SK-N-SH treated with all-trans-retinoic acid at 6 μM for 48 hours (cell line): Measurements from ENCODE around the gene HPGD.
"Not testable (repeated sequence)": the region's sequence is repeated elsewhere in the genome, so short reads cannot be mapped to it uniquely, and the experiment has no call there.

Experiments used
- ATAC-seq: fragments of 200-7000 bp; cut with Tn5 transposase; 3 replicates; pipeline ENCODE4 v1.9.1; 2020; ENCODE audit warnings: mild to moderate bottlenecking, moderate library complexity
- ARNTL ChIP-seq: fragments of 450-650 bp; formaldehyde crosslinking; IDR thresholded peaks from 2 replicates; pipeline ENCODE4 v1.5.0; 2020; ENCODE audit warnings: low read depth, mild to moderate bottlenecking, moderate library complexity, borderline replicate concordance
- BACH2 ChIP-seq: fragments of 250-450 bp; sonication (Bioruptor Pico); IDR thresholded peaks from 2 replicates; pipeline ENCODE4 v1.9.0; 2021; ENCODE audit warnings: mild to moderate bottlenecking, borderline replicate concordance
- CSDC2 ChIP-seq: fragments of 250-450 bp; sonication (Bioruptor Pico); IDR thresholded peaks from 2 replicates; pipeline ENCODE4 v1.5.0; 2020; ENCODE audit warnings: mild to moderate bottlenecking, moderate library complexity
- ESRRG ChIP-seq: fragments of 250-450 bp; sonication (Bioruptor Pico); IDR thresholded peaks from 2 replicates; pipeline ENCODE4 v1.6.1; 2021; ENCODE audit warnings: mild to moderate bottlenecking
- GLIS3 ChIP-seq: fragments of 250-450 bp; sonication (Bioruptor Pico); IDR thresholded peaks from 2 replicates; pipeline ENCODE4 v1.5.0; 2020; ENCODE audit warnings: mild to moderate bottlenecking, moderate library complexity
- ISL1 ChIP-seq: fragments of 250-450 bp; sonication (Bioruptor Pico); IDR thresholded peaks from 2 replicates; pipeline ENCODE4 v2.1.2; 2022; ENCODE audit warnings: mild to moderate bottlenecking, moderate library complexity
- OSR1 ChIP-seq: fragments of 250-450 bp; sonication (Bioruptor Pico); IDR thresholded peaks from 2 replicates; pipeline ENCODE4 v1.8.0; 2022; ENCODE audit warnings: moderate library complexity, mild to moderate bottlenecking, inconsistent platforms
- RARB ChIP-seq: fragments of 250-450 bp; sonication (Bioruptor Pico); IDR thresholded peaks from 2 replicates; pipeline ENCODE4 v1.8.0; 2021; ENCODE audit warnings: mild to moderate bottlenecking, moderate library complexity
- SNAI2 ChIP-seq: fragments of 250-450 bp; sonication (Bioruptor Pico); IDR thresholded peaks from 2 replicates; pipeline ENCODE4 v1.5.0; 2020; ENCODE audit warnings: mild to moderate bottlenecking, moderate library complexity
- TCF4 ChIP-seq: fragments of 250-450 bp; sonication (Bioruptor Pico); IDR thresholded peaks from 2 replicates; pipeline ENCODE4 v1.8.0; 2021; ENCODE audit warnings: mild to moderate bottlenecking, moderate library complexity, borderline replicate concordance
- TOX ChIP-seq: fragments of 250-450 bp; sonication (Bioruptor Pico); IDR thresholded peaks from 2 replicates; pipeline ENCODE4 v1.8.0; 2021; ENCODE audit warnings: mild to moderate bottlenecking, moderate library complexity, borderline replicate concordance
- ZC3H10 ChIP-seq: fragments of 250-450 bp; sonication (Bioruptor Pico); IDR thresholded peaks from 2 replicates; pipeline ENCODE4 v1.5.1; 2021; ENCODE audit warnings: mild to moderate bottlenecking, moderate library complexity
- ZFP3 ChIP-seq: fragments of 250-450 bp; sonication (Bioruptor Pico); IDR thresholded peaks from 2 replicates; pipeline ENCODE4 v1.5.0; 2020; ENCODE audit warnings: mild to moderate bottlenecking, moderate library complexity
- ZFP30 ChIP-seq: fragments of 450-650 bp; formaldehyde crosslinking; IDR thresholded peaks from 2 replicates; pipeline ENCODE4 v1.5.0; 2022; ENCODE audit warnings: mild to moderate bottlenecking, moderate library complexity
- ZNF565 ChIP-seq: fragments of 450-650 bp; formaldehyde crosslinking; conservative IDR thresholded peaks from 2 replicates; pipeline ENCODE4 v1.5.0; 2020; ENCODE audit warnings: low read depth, mild to moderate bottlenecking, moderate library complexity
- ZNF70 ChIP-seq: fragments of 450-650 bp; formaldehyde crosslinking; IDR thresholded peaks from 2 replicates; pipeline ENCODE4 v1.5.0; 2020; ENCODE audit warnings: mild to moderate bottlenecking, moderate library complexity
- ZNF8 ChIP-seq: fragments of 450-650 bp; formaldehyde crosslinking; IDR thresholded peaks from 2 replicates; pipeline ENCODE4 v1.5.0; 2020; ENCODE audit warnings: mild to moderate bottlenecking, moderate library complexity
- TF ChIP-seq, protein P1 (sequence below): fragments of 250-450 bp; sonication (Bioruptor Pico); IDR thresholded peaks from 2 replicates; pipeline ENCODE4 v1.8.0; 2020; ENCODE audit warnings: mild to moderate bottlenecking, moderate library complexity, borderline replicate concordance
- TF ChIP-seq, protein P2 (sequence below): fragments of 250-450 bp; sonication (Bioruptor Pico); IDR thresholded peaks from 2 replicates; pipeline ENCODE4 v1.5.0; 2020; ENCODE audit warnings: mild to moderate bottlenecking, moderate library complexity
- TF ChIP-seq, protein P3 (sequence below): fragments of 250-450 bp; sonication (Bioruptor Pico); IDR thresholded peaks from 2 replicates; pipeline ENCODE4 v1.5.1; 2020; ENCODE audit warnings: low read depth, mild to moderate bottlenecking, moderate library complexity

HPGD gene

DNA sequence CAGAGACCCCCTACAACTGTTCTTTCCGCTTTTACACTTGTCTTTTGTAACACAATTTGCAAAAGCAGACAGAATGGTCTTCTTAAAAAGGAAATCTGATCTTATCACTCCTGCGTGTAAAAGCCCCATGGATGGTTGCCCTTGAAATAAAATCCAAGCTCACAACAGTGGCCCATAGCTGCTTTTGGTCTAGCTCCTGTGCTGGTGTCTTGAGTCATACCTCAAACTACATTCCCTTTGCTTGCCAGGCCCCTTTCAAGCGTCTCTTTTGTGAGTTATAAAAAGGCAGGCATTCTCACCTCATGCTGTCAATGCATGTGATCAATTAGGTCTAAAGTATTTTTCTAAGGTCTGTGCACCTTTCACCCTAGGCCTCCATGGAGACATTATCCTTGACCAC is 27.6 kb downstream of the HPGD start (continued):
- no peak for TF ChIP-seq OSR1 (CRISPR knock-in tag)
- no peak for TF ChIP-seq TCF4
- TF ChIP-seq TOX (CRISPR knock-in tag), result no peak
- TF ChIP-seq ZFP30, result no peak

DNA sequence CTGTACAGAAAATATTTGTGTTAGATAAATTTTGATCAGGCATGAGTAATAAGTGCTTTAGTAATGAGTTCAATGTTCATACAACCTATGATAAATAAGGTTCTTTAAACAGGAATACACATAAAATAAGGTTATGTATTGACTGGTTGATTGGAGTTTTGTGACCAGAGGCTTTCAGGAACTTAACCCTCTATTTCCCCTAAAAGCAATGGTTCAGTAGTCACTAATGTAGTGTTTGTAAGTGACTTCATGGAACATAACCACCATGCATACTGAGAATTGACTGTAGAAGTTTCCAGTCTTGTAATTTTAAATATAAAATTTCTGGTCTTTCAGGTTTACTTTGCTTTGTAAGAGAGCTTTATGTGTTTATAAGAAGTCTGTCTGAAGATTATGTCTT is 28.1 kb downstream of the HPGD start:
- no peak for ATAC-seq

DNA sequence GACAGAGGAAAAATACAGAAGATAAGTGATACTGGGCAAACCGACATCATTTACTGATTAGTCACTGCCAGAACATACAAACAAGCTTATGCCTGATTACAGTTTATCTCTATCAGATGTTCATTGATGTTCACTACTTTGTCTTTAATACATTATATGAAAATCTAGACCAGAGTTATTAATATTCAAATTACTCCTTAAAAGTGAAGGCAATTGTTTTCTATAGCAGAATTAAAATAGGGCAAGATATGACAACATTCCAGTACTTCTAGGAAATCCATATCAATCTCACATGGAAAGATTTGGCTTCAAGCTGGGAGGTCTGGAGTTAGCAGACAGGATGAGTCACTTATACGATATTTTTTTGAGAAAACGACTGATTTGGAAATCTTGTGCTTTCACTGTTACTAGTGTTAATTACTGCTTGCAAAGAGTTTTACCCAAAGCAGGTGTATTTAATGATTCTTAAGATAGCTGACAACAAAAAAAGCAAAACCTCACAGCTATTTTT is 31.8 kb downstream of the HPGD start:
- TF ChIP-seq TCF4 (peak; percentile 40; the same call in 1 of the 2 replicates), ZNF565 (no peak)
- TF ChIP-seq, all 23 proteins: peak for 1
- ATAC-seq, result peak; percentile 48; the same call in 1 of the 3 replicates

More for the DNA sequence above, 28.1 kb downstream of the HPGD start:
- TF ChIP-seq OSR1 (CRISPR knock-in tag) (no peak), CSDC2 (CRISPR knock-in tag) (no peak), ZFP30 (no peak), ESRRG (CRISPR knock-in tag) (no peak), ZNF8 (CRISPR knock-in tag) (no peak), GLIS3 (no peak), TCF4 (no peak), TOX (CRISPR knock-in tag) (no peak), RARB (no peak), ZNF70 (CRISPR knock-in tag) (no peak), ZC3H10 (CRISPR knock-in tag) (no peak), ARNTL (no peak), ISL1 (CRISPR knock-in tag) (no peak), BACH2 (CRISPR knock-in tag) (no peak)
- TF ChIP-seq, protein P1, sequence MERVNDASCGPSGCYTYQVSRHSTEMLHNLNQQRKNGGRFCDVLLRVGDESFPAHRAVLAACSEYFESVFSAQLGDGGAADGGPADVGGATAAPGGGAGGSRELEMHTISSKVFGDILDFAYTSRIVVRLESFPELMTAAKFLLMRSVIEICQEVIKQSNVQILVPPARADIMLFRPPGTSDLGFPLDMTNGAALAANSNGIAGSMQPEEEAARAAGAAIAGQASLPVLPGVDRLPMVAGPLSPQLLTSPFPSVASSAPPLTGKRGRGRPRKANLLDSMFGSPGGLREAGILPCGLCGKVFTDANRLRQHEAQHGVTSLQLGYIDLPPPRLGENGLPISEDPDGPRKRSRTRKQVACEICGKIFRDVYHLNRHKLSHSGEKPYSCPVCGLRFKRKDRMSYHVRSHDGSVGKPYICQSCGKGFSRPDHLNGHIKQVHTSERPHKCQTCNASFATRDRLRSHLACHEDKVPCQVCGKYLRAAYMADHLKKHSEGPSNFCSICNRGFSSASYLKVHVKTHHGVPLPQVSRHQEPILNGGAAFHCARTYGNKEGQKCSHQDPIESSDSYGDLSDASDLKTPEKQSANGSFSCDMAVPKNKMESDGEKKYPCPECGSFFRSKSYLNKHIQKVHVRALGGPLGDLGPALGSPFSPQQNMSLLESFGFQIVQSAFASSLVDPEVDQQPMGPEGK (CRISPR knock-in tag), result no peak
- TF ChIP-seq, protein P2, sequence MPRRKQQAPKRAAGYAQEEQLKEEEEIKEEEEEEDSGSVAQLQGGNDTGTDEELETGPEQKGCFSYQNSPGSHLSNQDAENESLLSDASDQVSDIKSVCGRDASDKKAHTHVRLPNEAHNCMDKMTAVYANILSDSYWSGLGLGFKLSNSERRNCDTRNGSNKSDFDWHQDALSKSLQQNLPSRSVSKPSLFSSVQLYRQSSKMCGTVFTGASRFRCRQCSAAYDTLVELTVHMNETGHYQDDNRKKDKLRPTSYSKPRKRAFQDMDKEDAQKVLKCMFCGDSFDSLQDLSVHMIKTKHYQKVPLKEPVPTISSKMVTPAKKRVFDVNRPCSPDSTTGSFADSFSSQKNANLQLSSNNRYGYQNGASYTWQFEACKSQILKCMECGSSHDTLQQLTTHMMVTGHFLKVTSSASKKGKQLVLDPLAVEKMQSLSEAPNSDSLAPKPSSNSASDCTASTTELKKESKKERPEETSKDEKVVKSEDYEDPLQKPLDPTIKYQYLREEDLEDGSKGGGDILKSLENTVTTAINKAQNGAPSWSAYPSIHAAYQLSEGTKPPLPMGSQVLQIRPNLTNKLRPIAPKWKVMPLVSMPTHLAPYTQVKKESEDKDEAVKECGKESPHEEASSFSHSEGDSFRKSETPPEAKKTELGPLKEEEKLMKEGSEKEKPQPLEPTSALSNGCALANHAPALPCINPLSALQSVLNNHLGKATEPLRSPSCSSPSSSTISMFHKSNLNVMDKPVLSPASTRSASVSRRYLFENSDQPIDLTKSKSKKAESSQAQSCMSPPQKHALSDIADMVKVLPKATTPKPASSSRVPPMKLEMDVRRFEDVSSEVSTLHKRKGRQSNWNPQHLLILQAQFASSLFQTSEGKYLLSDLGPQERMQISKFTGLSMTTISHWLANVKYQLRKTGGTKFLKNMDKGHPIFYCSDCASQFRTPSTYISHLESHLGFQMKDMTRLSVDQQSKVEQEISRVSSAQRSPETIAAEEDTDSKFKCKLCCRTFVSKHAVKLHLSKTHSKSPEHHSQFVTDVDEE (CRISPR knock-in tag), result no peak
- TF ChIP-seq, protein P3, sequence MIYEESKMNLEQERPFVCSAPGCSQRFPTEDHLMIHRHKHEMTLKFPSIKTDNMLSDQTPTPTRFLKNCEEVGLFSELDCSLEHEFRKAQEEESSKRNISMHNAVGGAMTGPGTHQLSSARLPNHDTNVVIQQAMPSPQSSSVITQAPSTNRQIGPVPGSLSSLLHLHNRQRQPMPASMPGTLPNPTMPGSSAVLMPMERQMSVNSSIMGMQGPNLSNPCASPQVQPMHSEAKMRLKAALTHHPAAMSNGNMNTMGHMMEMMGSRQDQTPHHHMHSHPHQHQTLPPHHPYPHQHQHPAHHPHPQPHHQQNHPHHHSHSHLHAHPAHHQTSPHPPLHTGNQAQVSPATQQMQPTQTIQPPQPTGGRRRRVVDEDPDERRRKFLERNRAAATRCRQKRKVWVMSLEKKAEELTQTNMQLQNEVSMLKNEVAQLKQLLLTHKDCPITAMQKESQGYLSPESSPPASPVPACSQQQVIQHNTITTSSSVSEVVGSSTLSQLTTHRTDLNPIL, result no peak

DNA sequence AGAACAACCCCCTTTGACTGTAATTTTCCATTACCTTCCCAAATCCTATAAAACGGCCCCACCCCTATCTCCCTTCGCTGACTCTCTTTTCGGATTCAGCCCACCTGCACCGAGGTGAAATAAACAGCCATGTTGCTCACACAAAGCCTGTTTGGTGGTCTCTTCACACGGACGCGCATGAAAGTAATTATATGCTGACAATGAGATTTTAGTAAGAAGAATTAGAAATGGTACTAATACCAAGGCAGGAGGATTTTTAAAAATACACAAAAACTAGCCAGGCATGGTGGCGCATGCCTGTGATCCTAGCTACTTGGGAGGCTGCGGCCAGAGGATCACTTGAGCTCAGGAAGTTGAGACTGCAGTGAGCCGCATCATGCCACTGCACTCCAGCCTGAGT is 33.9 kb downstream of the HPGD start:
- not testable (repeated sequence) for ATAC-seq

DNA sequence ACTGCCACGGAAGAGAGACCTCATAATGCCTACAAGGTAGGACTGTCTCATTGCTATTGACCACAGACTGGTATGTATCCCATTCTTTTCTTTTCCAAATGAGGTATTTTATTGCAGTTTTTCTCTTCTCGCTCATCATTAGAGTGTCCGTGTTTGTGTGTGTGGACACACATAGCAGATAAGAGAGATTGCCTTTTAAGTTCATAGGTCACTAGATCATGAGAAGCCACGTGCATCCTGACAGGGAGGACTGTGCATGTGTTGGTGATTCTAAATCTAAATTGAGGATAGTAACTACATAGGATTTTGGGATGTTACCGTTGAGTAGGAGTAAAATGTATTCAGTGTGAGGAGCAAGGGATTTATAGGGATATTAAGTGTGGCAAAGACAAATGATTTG is 37.3 kb downstream of the HPGD start:
- ATAC-seq, result no peak
- TF ChIP-seq GLIS3 (no peak), ZFP3 (CRISPR knock-in tag) (no peak), ZFP30 (no peak), OSR1 (CRISPR knock-in tag) (no peak), CSDC2 (CRISPR knock-in tag) (no peak), ZNF565 (no peak), TOX (CRISPR knock-in tag) (no peak), RARB (no peak), ESRRG (CRISPR knock-in tag) (no peak), TCF4 (no peak), ZNF70 (CRISPR knock-in tag) (no peak), SNAI2 (CRISPR knock-in tag) (no peak), ARNTL (no peak), ZC3H10 (CRISPR knock-in tag) (no peak), BACH2 (CRISPR knock-in tag) (no peak)
- TF ChIP-seq, protein P1 (CRISPR knock-in tag), result no peak
- TF ChIP-seq, protein P2 (CRISPR knock-in tag), result no peak
- TF ChIP-seq, protein P3, result no peak
